Measurements from ENCODE around the gene BPI.

BPI gene

DNA sequence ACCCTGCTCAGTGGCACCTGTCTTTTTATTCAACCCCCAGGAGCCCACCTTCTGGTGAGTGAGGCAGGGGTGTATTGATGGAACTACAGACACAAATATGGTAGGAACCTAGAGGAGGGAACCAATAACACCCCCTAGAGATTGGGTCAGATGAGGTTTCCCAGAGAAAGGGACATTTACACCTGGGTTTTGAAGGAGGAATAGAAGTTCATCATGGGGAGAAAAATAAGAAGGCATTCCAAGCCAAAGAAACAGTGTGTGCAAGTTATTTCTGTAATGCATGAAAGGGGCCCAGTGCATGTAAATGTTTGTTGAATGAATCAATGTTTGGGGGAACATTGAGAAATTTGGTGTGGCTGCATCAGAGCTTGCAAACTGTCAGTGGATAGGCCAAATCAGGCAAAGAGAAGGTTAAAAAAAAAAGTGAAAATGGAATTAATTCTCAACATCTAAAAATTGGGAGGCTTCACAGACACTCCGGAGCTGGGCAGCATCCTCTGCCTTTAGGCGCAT, 32.3 kb upstream of the BPI start:
- no peaks in the 10 kb centered on the region for H3K9me3 ChIP-seq (ENCODE audit: insufficient read depth, low read depth, low read length)
- DNase-seq = no peak
- no peaks in the 10 kb centered on the region for H3K36me3 ChIP-seq (ENCODE audit: control insufficient read depth in 1 of 2, insufficient read depth in 2 of 2, low read length in 2 of 2)
- no peak overlapping the region for H3K9ac ChIP-seq (ENCODE audit: low read length)
- no CpG with 5 or more reads among the region's 2 CpGs for WGBS (ENCODE audit: extremely low coverage, insufficient coverage, insufficient read length)
- H3K27ac ChIP-seq (ENCODE audit: low read depth, low read length) = no peak overlapping the region
- H4K91ac ChIP-seq (ENCODE audit: low read depth, low read length) = no peak overlapping the region
- no peak overlapping the region for H3K14ac ChIP-seq (ENCODE audit: low read length)
- H3K4me1 ChIP-seq (ENCODE audit: control insufficient read depth in 1 of 2, insufficient read depth in 2 of 2, low read length in 2 of 2) = peaks cover 0 to 3% of the 10 kb centered on the region in 2 experiments
- H3K4me2 ChIP-seq (ENCODE audit: low read length) = no peak overlapping the region
- H2BK120ac ChIP-seq (ENCODE audit: insufficient read depth, low read length, poor library complexity) = no peak overlapping the region
- H3K4ac ChIP-seq (ENCODE audit: low read depth, low read length) = no peak overlapping the region
- H2AFZ ChIP-seq (ENCODE audit: insufficient read depth, low read length, poor library complexity) = no peak overlapping the region
- no peak overlapping the region for H2AK5ac ChIP-seq (ENCODE audit: low read length)
- no peak overlapping the region for H4K8ac ChIP-seq (ENCODE audit: low read depth, low read length)
- H2BK5ac ChIP-seq (ENCODE audit: low read depth, low read length, poor library complexity) = no peak overlapping the region
- H3K79me2 ChIP-seq (ENCODE audit: control insufficient read depth, insufficient read depth, low read length, poor library complexity) = no peaks in the 10 kb centered on the region
- no peaks in the 10 kb centered on the region for H3K27me3 ChIP-seq (ENCODE audit: insufficient read depth, low read length)
- H3K79me1 ChIP-seq (ENCODE audit: low read length) = no peaks in the 10 kb centered on the region
- H3K18ac ChIP-seq (ENCODE audit: low read length) = no peak overlapping the region
- H2BK12ac ChIP-seq (ENCODE audit: low read length) = no peak overlapping the region
- no peak overlapping the region for H3K4me3 ChIP-seq (ENCODE audit: low read depth, low read length)
- no peak overlapping the region for H3K23ac ChIP-seq (ENCODE audit: low read length)
- no peak overlapping the region for H4K12ac ChIP-seq (ENCODE audit: low read depth, low read length)

DNA sequence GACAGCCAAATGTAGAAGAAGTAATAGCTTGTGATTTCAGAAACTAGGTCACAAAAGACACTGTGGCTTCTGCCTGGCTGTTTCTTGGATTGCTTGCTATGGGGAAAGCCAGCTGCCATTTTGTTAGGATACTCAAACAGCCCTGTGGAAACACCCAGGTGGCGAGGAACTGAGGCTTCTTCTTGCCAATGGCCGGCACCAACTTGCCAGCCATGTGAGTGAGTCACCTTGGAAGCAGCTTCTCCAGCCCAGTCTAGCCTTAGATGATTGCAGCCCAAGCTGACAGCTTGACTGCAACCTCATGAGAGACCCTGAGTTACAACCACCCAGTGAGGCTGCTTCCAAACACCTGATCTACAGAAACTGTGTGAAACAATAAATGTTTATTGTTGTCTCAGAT, 31.6 kb upstream of the BPI start:
- no CpG with 5 or more reads among the region's 2 CpGs for WGBS (ENCODE audit: extremely low coverage, insufficient coverage, insufficient read length)
- Histone ChIP-seq H4K91ac (ENCODE audit: low read depth, low read length) (no peak overlapping the region), H3K18ac (ENCODE audit: low read length) (no peak overlapping the region), H3K14ac (ENCODE audit: low read length) (no peak overlapping the region), H2AFZ (ENCODE audit: insufficient read depth, low read length, poor library complexity) (no peak overlapping the region), H2BK12ac (ENCODE audit: low read length) (no peak overlapping the region), H2BK120ac (ENCODE audit: insufficient read depth, low read length, poor library complexity) (no peak overlapping the region), H3K36me3 (ENCODE audit: control insufficient read depth in 1 of 2, insufficient read depth in 2 of 2, low read length in 2 of 2) (no peaks in the 10 kb centered on the region), H3K27me3 (ENCODE audit: insufficient read depth, low read length) (no peaks in the 10 kb centered on the region), H3K4me2 (ENCODE audit: low read length) (no peak overlapping the region), H3K4ac (ENCODE audit: low read depth, low read length) (no peak overlapping the region), H4K8ac (ENCODE audit: low read depth, low read length) (no peak overlapping the region), H3K23ac (ENCODE audit: low read length) (no peak overlapping the region), H3K9ac (ENCODE audit: low read length) (no peak overlapping the region), H4K12ac (ENCODE audit: low read depth, low read length) (no peak overlapping the region), H3K27ac (ENCODE audit: low read depth, low read length) (no peak overlapping the region), H3K9me3 (ENCODE audit: insufficient read depth, low read depth, low read length) (no peaks in the 10 kb centered on the region), H3K4me1 (ENCODE audit: control insufficient read depth in 1 of 2, insufficient read depth in 2 of 2, low read length in 2 of 2) (peaks cover 0 to 3% of the 10 kb centered on the region in 2 experiments), H2BK5ac (ENCODE audit: low read depth, low read length, poor library complexity) (no peak overlapping the region), H3K79me1 (ENCODE audit: low read length) (no peaks in the 10 kb centered on the region), H3K79me2 (ENCODE audit: control insufficient read depth, insufficient read depth, low read length, poor library complexity) (no peaks in the 10 kb centered on the region), H2AK5ac (ENCODE audit: low read length) (no peak overlapping the region), H3K4me3 (ENCODE audit: low read depth, low read length) (no peak overlapping the region)
- peak in 1 of 2 donors; percentile 4 for DNase-seq

- peak; percentile 22 to 57 for DNase-seq
These were observed 31.0 kb upstream of the BPI start for GRCh38 chr20:38272961-38273360.

GRCh38 chr20:38275815-38276550, 28.0 kb upstream of the BPI start:
- 94% methylated on average over 2 of the region's 12 CpGs for WGBS (ENCODE audit: extremely low coverage, insufficient coverage, insufficient read length)
- Histone ChIP-seq H2BK5ac (ENCODE audit: low read depth, low read length, poor library complexity) (no peak overlapping the region), H3K14ac (ENCODE audit: low read length) (no peak overlapping the region), H3K79me2 (ENCODE audit: control insufficient read depth, insufficient read depth, low read length, poor library complexity) (no peaks in the 10 kb centered on the region), H4K12ac (ENCODE audit: low read depth, low read length) (no peak overlapping the region), H3K9ac (ENCODE audit: low read length) (no peak overlapping the region), H3K9me3 (ENCODE audit: insufficient read depth, low read depth, low read length) (peaks cover under 1% of the 10 kb centered on the region), H3K27me3 (ENCODE audit: insufficient read depth, low read length) (no peaks in the 10 kb centered on the region), H2AK5ac (ENCODE audit: low read length) (no peak overlapping the region), H3K4me2 (ENCODE audit: low read length) (no peak overlapping the region), H3K4ac (ENCODE audit: low read depth, low read length) (no peak overlapping the region), H3K18ac (ENCODE audit: low read length) (no peak overlapping the region), H3K4me1 (ENCODE audit: control insufficient read depth in 1 of 2, insufficient read depth in 2 of 2, low read length in 2 of 2) (peaks cover 0 to 3% of the 10 kb centered on the region in 2 experiments), H3K23ac (ENCODE audit: low read length) (no peak overlapping the region), H4K91ac (ENCODE audit: low read depth, low read length) (no peak overlapping the region), H2BK120ac (ENCODE audit: insufficient read depth, low read length, poor library complexity) (no peak overlapping the region), H3K27ac (ENCODE audit: low read depth, low read length) (no peak overlapping the region), H3K36me3 (ENCODE audit: control insufficient read depth in 1 of 2, insufficient read depth in 2 of 2, low read length in 2 of 2) (no peaks in the 10 kb centered on the region), H2AFZ (ENCODE audit: insufficient read depth, low read length, poor library complexity) (no peak overlapping the region), H3K79me1 (ENCODE audit: low read length) (no peaks in the 10 kb centered on the region), H4K8ac (ENCODE audit: low read depth, low read length) (no peak overlapping the region), H2BK12ac (ENCODE audit: low read length) (no peak overlapping the region), H3K4me3 (ENCODE audit: low read depth, low read length) (no peak overlapping the region)
- DNase-seq = peak; percentile 26 to 38

More at GRCh38 chr20:38272961-38273360, 31.0 kb upstream of the BPI start:
- no peaks in the 10 kb centered on the region for H3K9me3 ChIP-seq (ENCODE audit: insufficient read depth, low read depth, low read length)
- no peak overlapping the region for H4K91ac ChIP-seq (ENCODE audit: low read depth, low read length)
- H3K4me2 ChIP-seq (ENCODE audit: low read length) = no peak overlapping the region
- no peaks in the 10 kb centered on the region for H3K27me3 ChIP-seq (ENCODE audit: insufficient read depth, low read length)
- no peak overlapping the region for H3K14ac ChIP-seq (ENCODE audit: low read length)
- H2BK120ac ChIP-seq (ENCODE audit: insufficient read depth, low read length, poor library complexity) = no peak overlapping the region
- no peak overlapping the region for H3K23ac ChIP-seq (ENCODE audit: low read length)
- no peaks in the 10 kb centered on the region for H3K36me3 ChIP-seq (ENCODE audit: control insufficient read depth in 1 of 2, insufficient read depth in 2 of 2, low read length in 2 of 2)
- H4K12ac ChIP-seq (ENCODE audit: low read depth, low read length) = no peak overlapping the region
- WGBS (ENCODE audit: extremely low coverage, insufficient coverage, insufficient read length) = no CpG with 5 or more reads among the region's 2 CpGs
- no peak overlapping the region for H3K4me3 ChIP-seq (ENCODE audit: low read depth, low read length)
- no peak overlapping the region for H2BK12ac ChIP-seq (ENCODE audit: low read length)
- H3K18ac ChIP-seq (ENCODE audit: low read length) = no peak overlapping the region
- H3K9ac ChIP-seq (ENCODE audit: low read length) = no peak overlapping the region
- H3K27ac ChIP-seq (ENCODE audit: low read depth, low read length) = no peak overlapping the region
- H3K79me2 ChIP-seq (ENCODE audit: control insufficient read depth, insufficient read depth, low read length, poor library complexity) = no peaks in the 10 kb centered on the region
- no peak overlapping the region for H2AK5ac ChIP-seq (ENCODE audit: low read length)
- H3K79me1 ChIP-seq (ENCODE audit: low read length) = no peaks in the 10 kb centered on the region
- H2AFZ ChIP-seq (ENCODE audit: insufficient read depth, low read length, poor library complexity) = no peak overlapping the region
- H3K4me1 ChIP-seq (ENCODE audit: control insufficient read depth in 1 of 2, insufficient read depth in 2 of 2, low read length in 2 of 2) = peaks cover 0 to 3% of the 10 kb centered on the region in 2 experiments
- no peak overlapping the region for H2BK5ac ChIP-seq (ENCODE audit: low read depth, low read length, poor library complexity)
- no peak overlapping the region for H3K4ac ChIP-seq (ENCODE audit: low read depth, low read length)
- no peak overlapping the region for H4K8ac ChIP-seq (ENCODE audit: low read depth, low read length)

Measured in trophoblast cell (in vitro differentiated cells and primary cell).